ENCODE results near the gene SEC24D. TPM values are rescaled to one million over a fixed set of nuclear protein-coding genes. Genes with fewer than 3 reads are reported as not detected.
"Not testable (repeated sequence)": the region's sequence is repeated elsewhere in the genome, so short reads cannot be mapped to it uniquely, and the experiment has no call there.

The SEC24D gene
- polyA plus RNA-seq, 5 donors: 41.2 to 51.7 (median 45.0) TPM

- no peak for DNase-seq
These were observed 24.1 kb downstream of the SEC24D start for GRCh38 chr4:118811832-118812231.

GRCh38 chr4:118810991-118811764 is 24.7 kb downstream of the SEC24D start:
- DNase-seq: peak in 1 of 2 donors; percentile 44

- no peak for DNase-seq
These were observed 28.3 kb downstream of the SEC24D start for GRCh38 chr4:118807659-118808058.

GRCh38 chr4:118803253-118803652 is 32.7 kb downstream of the SEC24D start:
- DNase-seq: no peak

GRCh38 chr4:118801895-118802575 is 33.9 kb downstream of the SEC24D start:
- DNase-seq: no peak

- DNase-seq: no peak
These were observed 36.5 kb downstream of the SEC24D start for GRCh38 chr4:118799231-118799942.

GRCh38 chr4:118798658-118799057 is 37.3 kb downstream of the SEC24D start:
- DNase-seq: no peak

GRCh38 chr4:118797558-118798142 is 38.3 kb downstream of the SEC24D start:
- no peak for DNase-seq

GRCh38 chr4:118791690-118792446 is 44.1 kb downstream of the SEC24D start:
- DNase-seq: not testable (repeated sequence)

- DNase-seq: no peak
These were observed 45.4 kb downstream of the SEC24D start for GRCh38 chr4:118790544-118790943.

GRCh38 chr4:118788911-118789310 is 47.0 kb downstream of the SEC24D start:
- no peak for DNase-seq

- DNase-seq: no peak
These were observed 48.0 kb downstream of the SEC24D start for GRCh38 chr4:118787844-118788380.

- DNase-seq: no peak
These were observed 51.1 kb downstream of the SEC24D start for GRCh38 chr4:118784776-118785175.

GRCh38 chr4:118783887-118784286 is 52.0 kb downstream of the SEC24D start:
- no peak for DNase-seq

GRCh38 chr4:118782886-118783285 is 53.0 kb downstream of the SEC24D start:
- not testable (repeated sequence) for DNase-seq

GRCh38 chr4:118777649-118778048 is 58.3 kb downstream of the SEC24D start:
- DNase-seq: not testable (repeated sequence)

GRCh38 chr4:118776955-118777640 is 58.8 kb downstream of the SEC24D start:
- DNase-seq: not testable (repeated sequence)

GRCh38 chr4:118776157-118776954 is 59.6 kb downstream of the SEC24D start:
- peak; percentile 38 to 40 for DNase-seq

- DNase-seq: no peak
These were observed 60.5 kb downstream of the SEC24D start for GRCh38 chr4:118775405-118775804.

GRCh38 chr4:118774989-118775388 is 60.9 kb downstream of the SEC24D start:
- DNase-seq: no peak
